Measurements from ENCODE around the gene MYO10.

MYO10 gene

GRCh38 chr5:16916262-16916878, 19.7 kb downstream of the MYO10 start:
- no peak for DNase-seq

DNA sequence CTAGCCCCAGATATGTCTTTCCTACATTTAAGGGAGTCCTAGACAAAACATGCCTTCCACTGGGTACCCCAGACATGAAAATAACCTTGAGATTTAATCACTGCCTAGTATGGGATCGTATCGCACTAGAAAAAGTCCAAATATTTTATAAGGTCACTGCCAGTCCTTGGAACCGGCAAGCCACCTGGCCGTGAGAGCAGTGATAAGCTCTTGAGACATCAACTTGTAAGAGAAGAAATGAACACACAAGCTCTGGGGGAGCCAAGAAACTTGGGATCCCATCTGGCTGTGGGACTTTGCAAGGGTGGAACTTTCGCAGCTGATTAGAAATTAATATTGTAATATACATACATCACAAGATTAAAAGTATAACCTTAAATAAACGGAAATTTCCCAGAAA, 21.5 kb downstream of the MYO10 start:
- DNase-seq, result no peak

- DNase-seq, result no peak
Observed at GRCh38 chr5:16914108-16914435, 22.0 kb downstream of the MYO10 start.

DNA sequence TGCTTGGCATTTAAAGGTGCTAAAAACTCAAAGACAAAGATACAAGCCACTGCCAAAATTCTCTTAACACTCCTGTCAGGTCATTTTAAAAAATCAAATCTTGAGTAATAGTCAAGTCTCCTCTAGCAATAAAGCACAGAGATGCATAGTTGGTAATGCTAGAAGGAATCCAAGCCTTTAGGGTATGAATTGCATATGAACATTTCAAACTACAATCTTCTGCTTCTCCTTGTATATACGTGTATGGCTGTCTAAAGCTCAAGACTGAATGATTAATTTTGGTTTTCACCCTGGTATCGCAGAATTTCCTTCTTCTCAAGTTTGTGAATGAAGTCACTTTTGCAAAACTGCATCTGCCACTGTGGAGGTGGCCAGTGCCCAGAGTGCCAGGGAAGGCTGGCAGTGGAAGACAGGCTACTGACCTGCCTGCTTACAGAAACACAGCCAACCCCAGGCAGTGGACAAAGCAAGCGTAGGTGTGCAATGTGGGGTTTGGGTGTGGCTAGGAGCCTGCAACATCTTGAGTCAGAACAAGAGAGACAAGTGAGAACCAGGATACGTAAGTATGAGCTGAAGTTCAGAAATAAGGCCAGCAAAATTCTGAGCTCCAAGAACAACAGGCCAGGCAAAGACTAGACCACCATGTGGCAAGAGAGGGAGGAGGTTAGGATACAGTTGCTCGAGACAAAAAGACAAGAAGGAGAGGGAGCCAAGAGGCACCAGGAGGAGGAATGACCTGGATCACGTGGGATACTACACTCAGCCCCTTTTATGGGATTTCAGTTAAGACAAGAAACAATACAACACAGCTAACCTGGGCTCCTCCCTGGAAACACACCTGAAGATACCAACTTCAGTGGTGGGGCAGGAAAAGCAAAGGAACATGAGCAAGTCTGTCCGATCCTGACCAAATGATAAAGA, 22.6 kb downstream of the MYO10 start:
- DNase-seq, result no peak

DNA sequence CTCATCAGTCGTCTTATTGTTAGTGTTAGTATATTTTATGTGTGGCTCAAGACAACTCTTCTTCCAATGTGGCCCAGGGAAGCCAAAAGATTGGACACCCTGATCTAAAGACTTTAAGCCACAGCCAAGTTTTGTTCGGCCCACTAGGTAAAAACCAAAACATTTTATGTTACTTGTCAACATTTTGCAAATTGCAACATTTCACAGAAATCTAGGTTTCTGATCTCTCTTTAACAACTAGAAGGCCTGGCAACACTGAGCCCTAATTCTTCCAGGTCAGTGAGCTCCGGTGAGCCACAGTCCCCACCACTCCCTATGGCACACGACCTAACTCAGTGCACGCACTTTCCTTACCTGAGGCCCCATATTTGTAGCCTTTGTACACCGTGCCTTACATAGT, 24.0 kb downstream of the MYO10 start:
- no peak for DNase-seq

GRCh38 chr5:16909464-16909863, 26.6 kb downstream of the MYO10 start:
- no peak for DNase-seq

- no peak for DNase-seq
Observed at GRCh38 chr5:16907270-16907669, 28.8 kb downstream of the MYO10 start.

- DNase-seq, result no peak
Observed at GRCh38 chr5:16906255-16906654, 29.8 kb downstream of the MYO10 start.

DNA sequence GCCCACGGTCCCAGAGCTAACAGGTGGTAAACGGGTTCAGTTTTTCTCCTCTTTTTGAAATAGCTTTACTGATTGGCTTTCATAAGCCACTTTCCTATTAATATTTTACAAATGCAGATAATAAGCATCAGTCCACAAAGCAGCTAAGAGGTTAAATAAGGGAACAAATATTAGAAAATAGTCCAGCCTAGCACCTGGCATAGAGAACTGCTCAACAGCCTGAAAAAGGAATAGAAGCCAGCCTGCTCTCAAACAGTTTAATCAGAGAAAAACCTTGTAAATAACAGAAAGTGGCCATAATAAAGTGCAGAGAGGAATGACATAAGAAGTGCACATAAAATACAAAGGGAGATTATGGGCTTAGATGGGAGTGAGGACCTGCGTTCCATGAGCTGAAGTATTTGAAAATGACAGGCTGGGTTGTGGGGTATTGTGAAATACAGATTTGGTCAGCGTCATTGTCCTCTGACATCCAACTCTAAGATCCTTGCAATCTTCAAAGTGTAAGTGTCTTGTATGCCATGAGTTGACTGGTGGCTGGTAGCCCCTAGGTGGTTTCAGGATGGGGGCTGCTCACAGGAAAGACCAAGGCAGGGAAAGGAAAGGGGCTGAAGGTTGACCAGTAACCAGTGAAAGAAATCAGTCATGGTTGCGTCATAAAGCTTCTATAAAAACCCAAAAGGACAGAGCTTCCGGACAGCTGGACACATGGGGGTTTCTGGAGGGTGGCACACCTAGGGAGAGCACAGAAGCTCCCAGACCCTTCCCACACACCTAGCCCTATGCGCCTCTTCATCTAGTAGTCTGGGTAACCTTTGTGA, 32.4 kb downstream of the MYO10 start:
- no peak for DNase-seq

- DNase-seq, result no peak
Observed at GRCh38 chr5:16902846-16903245, 33.2 kb downstream of the MYO10 start.

- DNase-seq, result no peak
Observed at GRCh38 chr5:16901021-16901644, 35.0 kb downstream of the MYO10 start.

DNA sequence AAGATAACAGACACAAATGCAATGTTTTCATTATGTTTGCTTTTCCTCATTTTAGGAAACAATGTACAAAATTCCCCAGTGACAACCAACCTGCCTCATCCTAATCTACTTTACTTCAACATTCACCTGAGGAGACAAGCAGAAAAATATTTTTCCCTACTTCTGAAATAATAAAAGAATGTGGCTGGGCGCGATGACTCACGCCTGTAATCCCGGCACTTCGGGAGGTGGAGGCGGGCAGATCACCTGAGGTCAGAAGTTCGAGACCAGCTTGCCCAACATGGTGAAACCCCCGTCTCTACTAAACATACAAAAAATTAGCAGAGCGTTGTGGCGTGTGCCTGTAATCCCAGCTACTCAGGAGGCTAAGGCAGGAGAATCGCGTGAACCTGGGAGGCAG, 36.9 kb downstream of the MYO10 start:
- DNase-seq, result no peak

GRCh38 chr5:16897800-16898199, 38.3 kb downstream of the MYO10 start:
- no peak for DNase-seq

DNA sequence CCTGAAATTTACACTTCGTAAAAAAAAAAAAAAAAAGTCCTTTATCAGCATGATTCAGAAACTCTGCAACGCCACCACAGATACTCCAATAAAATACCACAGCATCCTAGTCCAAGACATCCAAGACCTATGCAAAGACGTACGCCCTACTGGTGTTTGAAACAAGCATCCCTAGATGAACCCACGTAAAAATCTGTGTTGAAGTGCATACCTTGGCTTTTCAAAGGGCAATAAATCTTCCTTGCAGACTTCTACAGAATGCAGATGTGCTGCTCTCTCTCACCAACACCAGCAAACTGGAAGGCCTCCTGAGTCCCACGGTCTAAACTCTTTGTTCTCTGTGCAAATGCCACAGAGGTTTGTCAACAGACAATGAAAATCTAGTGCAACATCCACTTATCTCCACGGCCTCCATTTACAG, 38.8 kb downstream of the MYO10 start:
- DNase-seq, result no peak

GRCh38 chr5:16896767-16897166, 39.3 kb downstream of the MYO10 start:
- DNase-seq, result no peak

GRCh38 chr5:16894236-16895057, 41.6 kb downstream of the MYO10 start:
- no peak for DNase-seq

DNA sequence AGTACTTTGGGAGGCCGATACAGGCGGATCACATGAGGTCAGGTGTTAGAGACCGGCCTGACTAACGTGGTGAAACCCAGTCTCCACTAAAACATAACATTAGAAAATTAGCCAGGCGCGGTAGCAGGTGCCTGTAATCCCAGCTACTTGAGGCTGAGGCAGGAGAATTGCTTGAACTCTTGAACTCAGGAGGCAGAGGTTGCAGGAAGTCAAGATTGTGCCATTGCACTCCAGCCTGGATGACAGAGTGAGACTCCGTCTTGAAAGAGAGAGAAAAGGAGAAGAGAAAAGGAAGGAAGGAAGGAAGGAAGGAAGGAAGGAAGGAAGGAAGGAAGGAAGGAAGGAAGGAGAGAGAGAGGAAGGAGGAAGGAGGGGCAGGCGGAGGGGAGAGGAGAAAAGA, 45.1 kb downstream of the MYO10 start:
- no peak for DNase-seq

GRCh38 chr5:16889972-16890519, 46.0 kb downstream of the MYO10 start:
- no peak for DNase-seq

GRCh38 chr5:16889203-16889971, 46.7 kb downstream of the MYO10 start:
- no peak for DNase-seq

DNA sequence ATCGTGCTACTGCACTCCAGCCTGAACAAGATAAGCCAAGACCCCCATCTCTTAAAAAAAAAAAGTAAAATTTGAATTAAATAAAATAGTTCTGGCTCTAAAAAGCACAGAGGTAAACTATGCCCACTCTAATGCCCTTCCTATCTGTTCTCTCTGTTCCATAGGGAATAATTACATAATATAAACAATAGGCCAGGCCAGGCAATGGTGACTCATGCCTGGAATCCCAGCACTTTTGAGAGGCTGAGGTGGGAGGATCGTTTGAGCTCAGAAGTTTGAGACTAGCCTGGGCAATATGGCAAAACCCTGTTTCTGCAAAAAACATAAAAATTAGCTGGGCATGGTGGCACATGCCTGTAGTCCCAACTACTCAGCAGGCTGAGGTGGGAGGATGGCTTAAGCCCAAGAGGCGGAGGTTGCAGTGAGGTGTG, 47.4 kb downstream of the MYO10 start:
- no peak for DNase-seq

Data from C1 segment of cervical spinal cord (tissue), 14 donors.